SHP77 treated with DMSO at 0.1 percent for 48 hours (cell line): ENCODE data around the gene GEMIN7.

Experiments used
- DNase-seq: peaks from one replicate; lab custom pipeline; 2025; lab: John Stamatoyannopoulos, UW

Gene GEMIN7

GRCh38 chr19:45061965-45062364, 17.1 kb upstream of the GEMIN7 start:
- DNase-seq, result no peak

DNA sequence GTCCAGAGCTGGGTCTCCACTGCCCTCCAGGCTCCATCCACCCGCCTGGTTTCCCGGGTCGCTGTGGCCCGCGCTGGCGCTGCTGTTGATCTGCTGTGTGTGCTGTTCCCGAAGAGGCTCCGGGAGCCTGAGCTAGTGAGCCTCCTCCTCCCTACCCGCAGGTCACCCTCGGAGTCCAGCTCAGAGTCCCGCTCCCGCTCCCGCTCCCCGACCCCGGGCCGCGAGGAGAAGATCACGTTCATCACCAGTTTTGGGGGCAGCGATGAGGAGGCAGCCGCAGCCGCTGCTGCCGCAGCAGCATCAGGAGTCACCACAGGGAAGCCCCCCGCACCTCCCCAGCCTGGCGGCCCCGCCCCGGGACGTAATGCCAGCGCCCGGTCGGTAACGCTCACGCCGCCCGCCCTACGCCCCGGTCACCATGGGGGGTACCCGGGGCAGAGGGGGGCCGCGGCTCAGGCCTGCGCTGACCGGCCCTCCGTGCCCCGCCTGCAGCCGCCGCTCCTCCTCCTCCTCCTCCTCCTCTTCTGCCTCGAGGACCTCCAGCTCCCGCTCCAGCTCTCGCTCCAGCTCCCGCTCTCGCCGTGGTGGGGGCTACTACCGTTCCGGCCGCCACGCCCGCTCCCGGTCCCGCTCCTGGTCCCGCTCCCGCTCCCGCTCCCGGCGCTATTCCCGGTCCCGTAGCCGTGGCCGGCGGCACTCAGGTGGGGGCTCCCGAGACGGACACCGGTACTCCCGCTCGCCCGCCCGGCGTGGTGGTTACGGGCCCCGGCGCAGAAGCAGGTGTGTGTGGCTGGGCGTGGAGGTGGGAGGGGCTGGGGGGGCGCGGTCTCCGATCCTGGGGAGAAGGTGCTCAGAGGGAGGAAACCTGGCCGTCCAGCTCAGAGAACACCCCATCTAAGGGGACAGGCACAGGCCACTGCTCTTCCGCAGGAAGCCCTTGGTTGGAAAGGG, 14.9 kb upstream of the GEMIN7 start:
- DNase-seq, result no peak

DNA sequence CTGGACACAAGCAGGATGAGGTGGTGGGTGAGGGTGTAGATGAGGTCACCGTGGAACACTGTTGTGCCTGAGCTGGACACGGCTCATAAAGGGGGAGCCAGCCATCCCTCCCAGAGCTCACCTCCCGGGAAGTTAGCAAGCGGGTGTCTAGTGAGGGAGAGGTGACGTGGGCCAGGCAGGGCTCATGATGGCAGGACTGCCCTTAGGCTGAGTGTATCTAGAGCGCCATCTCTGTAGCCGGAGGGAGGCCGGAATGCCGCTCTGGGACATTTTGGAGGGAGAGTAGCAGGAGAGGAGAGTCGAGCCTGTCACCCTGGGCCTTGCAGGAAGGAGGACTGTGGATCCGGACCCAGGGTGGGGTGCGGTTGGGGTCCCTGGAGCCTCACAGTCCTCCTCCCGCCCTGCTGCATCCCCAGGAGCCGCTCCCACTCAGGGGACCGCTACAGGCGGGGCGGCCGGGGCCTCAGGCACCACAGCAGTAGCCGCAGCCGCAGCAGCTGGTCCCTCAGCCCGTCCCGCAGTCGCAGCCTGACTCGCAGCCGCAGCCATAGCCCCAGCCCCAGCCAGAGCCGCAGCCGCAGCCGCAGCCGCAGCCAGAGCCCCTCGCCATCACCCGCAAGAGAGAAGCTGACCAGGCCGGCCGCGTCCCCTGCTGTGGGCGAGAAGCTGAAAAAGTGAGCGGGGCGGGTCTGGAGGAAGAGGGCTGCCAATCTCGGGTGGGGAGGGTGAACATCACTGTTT, 12.0 kb upstream of the GEMIN7 start:
- DNase-seq, result no peak

GRCh38 chr19:45068041-45068440, 11.0 kb upstream of the GEMIN7 start:
- no peak for DNase-seq

GRCh38 chr19:45069056-45069455, 10.0 kb upstream of the GEMIN7 start:
- DNase-seq, result no peak

DNA sequence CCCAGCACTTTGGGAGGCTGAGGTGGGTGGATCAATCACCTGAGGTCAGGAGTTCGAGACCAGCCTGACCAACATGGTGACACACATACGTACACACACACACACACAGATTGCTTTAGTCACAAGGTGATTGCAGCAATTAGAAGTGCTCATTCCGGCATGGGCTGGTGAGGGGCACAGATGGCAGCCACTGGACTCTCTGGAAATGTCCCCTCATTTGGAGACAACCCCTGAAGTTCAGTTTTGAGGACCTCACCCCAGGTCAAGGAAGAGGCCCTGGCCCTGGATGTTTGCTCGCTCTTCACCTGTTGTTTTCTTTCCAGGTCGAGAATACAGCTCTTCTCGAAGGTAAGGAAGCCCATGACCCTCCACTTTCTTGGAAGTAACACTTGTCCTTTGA, 8.8 kb upstream of the GEMIN7 start:
- DNase-seq, result no peak

- no peak for DNase-seq
Measured at GRCh38 chr19:45070861-45071544, 8.1 kb upstream of the GEMIN7 start.

DNA sequence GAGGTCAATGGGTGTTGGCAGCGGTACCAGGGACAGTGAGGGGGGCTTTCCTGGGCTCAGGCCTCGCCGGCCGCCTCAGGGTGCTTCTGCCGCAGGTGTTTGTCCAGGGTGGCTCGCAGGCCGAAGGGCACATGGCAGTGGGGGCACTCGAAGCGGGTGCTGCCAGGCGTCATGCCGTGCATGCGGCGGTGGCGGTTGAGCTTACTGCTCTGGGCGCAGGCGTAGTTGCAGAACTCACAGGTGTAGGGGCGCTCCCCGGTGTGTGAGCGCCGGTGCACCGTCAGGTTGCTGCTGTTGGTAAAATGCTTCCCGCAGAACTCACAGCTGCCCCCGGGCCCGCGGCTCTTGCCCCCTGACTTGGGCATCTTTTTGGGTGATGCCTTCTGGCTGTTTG, 7.5 kb upstream of the GEMIN7 start:
- DNase-seq, result no peak

DNA sequence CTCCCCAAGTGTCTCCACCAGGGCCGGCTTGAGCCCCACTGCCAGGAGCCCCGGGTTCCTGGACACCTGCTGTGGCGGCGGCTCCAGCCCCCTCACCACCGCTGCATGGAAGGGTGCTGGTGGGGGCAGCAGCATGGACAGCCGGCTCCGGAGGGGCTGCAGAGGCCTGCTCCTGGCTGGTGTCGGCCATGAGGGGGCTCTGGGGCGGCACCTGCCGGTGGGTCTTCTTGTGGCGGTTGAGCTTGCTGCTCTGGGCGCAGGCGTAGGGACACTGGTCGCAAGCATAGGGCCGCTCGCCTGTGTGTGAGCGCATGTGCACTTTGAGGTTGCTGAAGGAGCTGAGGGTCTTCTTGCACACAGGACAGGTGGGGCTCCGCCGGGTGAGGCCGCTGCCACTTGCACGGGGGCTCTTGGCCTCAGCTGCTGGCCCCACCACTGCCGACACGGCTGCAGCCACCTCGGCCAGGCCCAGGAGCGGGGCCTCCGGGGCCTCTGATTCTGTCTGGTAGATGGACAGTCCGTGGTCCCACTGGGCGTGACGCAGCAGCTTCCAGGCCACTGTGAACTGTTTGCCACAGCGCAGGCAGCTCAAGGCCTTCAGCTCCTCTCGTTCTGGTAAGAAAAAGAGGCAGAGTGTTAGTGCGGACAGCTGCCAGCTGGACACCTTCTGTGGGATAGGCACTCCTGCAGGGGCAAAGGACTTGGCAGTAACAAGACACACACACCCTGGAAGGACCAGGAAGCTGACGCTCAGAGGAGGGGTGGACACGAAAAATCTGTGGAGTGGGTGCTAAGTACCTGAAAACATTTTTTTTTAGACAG, 6.9 kb upstream of the GEMIN7 start:
- DNase-seq, result no peak

DNA sequence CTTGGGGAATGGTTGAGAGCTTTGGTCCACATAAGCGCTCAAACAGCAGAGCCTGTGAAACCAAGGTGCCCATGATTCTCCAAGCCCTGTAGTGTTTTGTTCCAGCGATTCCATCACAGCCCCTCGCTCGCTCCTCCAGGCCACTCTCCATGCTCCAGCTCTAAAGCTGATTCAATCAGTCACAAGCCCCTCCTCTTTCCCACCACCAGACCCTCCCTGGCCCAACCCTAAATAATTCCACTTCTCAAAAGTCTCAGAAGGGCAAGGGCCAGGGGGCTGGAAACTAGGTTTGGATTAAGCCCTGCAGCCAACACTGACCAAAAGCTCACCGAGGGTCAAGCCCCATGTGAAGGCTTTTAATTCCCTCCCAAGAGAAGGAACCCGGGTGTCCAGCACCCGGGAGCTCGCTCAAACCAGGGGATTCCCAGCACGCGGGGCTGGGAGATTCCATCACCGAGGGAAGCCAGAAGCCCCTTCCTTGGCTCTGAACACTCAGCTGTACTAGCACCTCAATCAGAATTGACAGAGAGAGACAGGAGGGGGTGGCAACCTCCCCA, 4.2 kb upstream of the GEMIN7 start:
- no peak for DNase-seq

GRCh38 chr19:45075301-45076028, 3.6 kb upstream of the GEMIN7 start:
- DNase-seq, result no peak

DNA sequence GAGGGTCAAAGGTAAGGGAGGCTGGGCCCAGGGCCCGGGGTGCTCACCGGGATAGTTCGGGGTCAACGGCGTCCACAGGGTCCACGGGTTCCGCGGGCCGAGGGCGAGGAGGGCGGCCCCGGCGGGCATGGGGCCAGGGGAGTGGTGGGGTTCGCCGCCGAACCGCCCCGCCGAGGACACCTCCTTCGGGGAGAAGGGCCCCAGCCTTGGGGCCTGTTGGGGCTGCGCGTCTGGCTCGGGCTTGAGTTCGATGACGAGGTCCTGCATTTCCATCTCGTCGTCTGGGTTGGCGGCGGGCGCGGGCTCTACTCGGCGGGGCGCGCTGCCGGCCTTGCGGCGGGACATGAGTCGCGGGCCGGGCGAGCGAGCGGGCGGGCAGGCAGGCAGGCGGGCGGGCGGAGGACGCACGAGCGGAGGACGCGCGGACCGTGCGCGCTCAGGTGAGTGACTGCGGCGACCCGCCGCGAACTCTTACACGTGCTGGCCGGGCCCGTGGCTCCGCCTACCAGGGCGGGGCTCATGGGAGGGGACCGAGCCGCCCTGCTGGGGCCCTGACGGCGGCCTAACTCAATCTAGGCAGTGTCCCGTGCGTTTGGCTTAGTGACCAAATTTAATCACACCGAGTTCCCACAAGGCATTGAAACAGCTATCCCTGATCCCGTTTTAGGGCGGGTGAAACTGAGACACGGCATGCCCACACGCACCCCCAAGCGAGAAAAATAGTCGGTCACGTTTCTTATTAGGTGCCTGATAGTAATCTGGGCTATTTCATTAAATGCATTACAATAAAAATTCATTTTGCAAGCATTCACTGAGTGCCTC, 2.8 kb upstream of the GEMIN7 start, which contains the start of gene ZNF296:
ZNF296 (minus strand) TSS at position 450 of the 822 bp plus-strand sequence; CDS start at position 345, 105 bp downstream.
- peak; percentile 54 for DNase-seq

DNA sequence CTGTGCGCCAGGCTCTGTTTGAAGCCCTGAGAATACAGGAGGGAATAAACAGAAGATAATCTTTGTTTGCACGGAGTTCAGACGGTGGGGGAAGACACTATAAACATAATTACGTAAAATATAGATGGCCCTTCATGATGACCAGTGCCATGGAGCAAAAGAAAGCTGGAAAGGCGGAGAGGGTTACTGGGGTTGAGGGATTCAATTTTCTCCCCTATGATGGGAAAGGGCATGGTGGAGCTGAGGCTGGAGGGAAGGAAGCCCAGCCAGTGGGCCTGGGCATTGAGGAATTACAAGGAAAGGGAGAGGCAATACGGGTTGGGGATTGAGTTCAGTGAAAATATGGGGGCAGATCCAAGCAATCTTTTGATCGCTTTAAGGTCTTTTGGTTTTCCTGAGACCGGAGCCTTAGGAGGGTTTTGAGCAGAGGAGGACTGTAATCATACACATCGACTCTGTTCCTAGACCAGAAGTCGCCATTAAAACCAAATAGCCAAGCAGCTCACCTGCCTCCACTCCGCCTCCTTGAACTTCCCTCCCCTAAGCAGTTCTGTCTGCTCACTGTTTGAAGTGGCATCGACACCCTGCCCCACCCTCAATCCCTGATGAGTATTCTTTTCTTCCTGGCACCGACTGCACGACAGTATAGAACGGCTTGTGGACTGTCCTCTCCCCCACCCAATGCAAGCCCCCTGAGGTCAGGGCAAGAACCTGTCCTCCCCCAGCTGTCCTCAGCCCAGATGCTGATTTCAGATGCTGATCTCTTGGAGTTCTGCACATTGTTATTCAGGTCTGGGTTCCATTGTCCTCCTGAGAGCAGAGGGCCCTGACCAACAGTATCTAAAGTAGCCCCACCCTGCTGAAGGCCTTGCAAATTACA, 2.0 kb upstream of the GEMIN7 start:
- DNase-seq, result no peak

DNA sequence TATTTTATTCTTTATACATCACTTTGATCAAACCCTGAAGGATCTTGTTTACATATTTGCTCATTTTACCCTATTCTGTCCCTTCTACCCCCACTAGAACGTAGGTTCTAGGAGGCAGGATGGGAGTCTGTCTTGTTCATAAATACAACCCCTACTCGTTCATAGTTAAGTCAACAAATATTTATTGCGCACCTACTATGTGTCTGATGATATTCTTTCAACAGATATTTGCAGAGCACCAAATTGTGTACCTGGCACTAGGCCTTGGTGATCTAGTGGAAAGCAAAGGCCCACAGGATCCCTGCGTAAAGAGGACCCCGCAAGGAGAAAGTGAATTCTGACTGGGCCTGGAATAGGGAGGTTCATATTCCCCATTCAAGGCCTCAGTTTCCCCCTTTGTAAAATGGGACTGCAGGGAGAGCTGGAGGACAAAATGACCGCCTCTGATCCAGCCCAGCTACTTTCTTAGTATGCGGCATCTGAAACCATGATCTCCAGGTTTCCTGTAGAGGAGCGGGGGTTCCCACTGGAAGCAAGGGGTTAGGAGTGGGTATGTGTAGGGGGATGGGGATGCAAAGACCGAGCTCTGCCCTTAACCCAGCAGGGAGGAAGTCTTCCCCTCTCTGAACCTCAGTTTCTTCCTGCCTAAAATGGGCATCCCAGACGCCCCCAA, 534 bp upstream of the GEMIN7 start:
- no peak for DNase-seq

DNA sequence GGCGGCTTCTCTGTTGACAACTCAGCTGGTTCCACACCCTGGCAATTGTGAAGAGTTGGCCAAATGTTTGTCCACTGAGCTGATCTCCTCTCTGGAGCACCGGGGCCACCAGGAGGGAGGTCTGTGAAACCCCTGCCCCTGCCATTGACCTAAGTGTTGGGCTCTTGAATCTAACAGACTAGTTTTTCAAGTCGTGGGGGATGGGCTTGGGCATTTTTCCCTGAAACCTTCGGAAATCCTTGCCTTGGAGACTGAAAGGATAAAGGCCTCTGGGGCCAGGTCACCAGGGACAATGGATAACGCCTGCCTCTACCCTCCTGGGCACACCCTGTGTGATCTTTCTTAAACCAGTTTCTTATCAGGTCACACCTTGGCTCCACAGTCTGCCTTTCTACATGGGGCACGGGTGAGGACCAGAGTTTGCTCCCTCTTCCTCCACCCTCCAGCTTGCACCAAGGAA, 881 bp downstream of the GEMIN7 start:
- DNase-seq, result no peak

DNA sequence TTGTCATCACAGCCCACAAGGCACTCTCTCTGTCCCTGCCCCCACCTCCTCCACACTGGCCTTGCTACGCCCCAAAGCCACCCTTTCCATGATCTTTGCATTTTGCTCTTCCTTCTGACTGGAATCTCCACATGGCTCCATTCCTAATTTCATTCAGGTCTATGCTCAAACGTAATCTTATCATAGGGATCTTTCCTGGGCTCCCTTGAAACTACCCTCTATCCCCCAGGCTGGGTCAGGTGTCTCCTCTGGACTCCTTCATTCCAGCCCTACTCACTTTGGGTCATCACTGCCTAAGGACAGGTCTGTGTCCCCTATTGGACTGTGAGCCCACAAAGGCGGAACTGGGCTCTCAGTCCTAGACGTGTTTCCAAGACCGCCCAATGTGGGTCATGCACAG, 3.1 kb downstream of the GEMIN7 start:
- DNase-seq, result no peak

DNA sequence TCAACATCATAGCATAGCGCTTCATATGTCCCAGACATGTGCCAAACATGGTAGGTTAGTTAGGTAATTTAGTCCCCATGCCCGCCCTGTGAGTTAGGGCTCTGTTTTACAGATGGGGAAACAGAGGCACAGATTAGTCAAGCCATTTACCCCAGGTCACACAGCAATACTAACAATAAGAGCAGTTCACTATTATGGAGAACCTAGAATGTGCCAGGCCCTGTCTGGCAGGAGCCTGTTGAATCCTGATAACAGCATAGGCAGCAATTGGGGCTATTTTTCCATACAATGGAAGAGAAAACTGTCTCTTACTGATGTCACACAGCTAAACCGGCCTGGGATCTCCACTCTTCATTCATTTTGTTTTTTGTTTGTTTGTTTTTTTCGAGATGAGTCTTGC, 7.4 kb downstream of the GEMIN7 start:
- DNase-seq, result no peak

DNA sequence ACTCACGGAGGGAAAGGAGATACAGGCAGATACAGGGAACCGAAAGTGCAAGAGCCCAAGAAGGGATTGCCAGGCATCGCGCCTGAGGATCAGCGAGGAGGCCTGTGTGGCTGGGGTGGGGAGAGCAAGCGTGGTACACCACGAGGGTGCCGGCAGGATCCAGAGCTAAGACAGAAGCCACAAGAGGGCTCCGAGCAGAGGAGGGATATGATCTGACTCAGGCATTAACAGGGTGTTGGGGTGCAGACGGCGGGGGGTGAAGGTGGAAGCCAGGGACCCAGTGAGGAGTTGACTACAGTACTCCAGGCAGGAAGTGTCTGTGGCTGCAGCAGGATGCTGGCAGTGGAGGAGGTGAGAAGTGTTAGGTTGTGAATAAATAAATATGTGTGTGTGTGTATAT, 8.5 kb downstream of the GEMIN7 start:
- DNase-seq, result no peak
